GM06990 (cell line): ENCODE measurements around the gene SLC25A44.

ENCODE experiments used
- DNase-seq: peaks from one replicate; pipeline ENCODE4 v3.0.0-alpha.2; 2011; ENCODE audit not compliant: insufficient read length; ENCODE audit errors: extremely low read depth
- H3K27me3 ChIP-seq: replicated peaks from 2 replicates; pipeline ENCODE4 v1.6.0; 2011; ENCODE audit warnings: low read length; ENCODE audit not compliant: control insufficient read depth, insufficient read depth
- H3K36me3 ChIP-seq: 2 replicates; pipeline ENCODE4 v1.5.1; 2011; ENCODE audit warnings: low read length; ENCODE audit not compliant: control insufficient read depth, insufficient read depth
- H3K4me3 ChIP-seq: replicated peaks from 2 replicates; pipeline ENCODE4 v1.5.1; 2011; ENCODE audit warnings: low read depth, mild to moderate bottlenecking, control low read depth, low read length
- TF ChIP-seq, protein P1 (sequence below): IDR thresholded peaks from 2 replicates; pipeline ENCODE4 v1.5.1; 2011; ENCODE audit warnings: low read length, control low read depth, mild to moderate bottlenecking, inconsistent platforms; ENCODE audit not compliant: insufficient read depth, poor library complexity, severe bottlenecking

SLC25A44 gene

DNA sequence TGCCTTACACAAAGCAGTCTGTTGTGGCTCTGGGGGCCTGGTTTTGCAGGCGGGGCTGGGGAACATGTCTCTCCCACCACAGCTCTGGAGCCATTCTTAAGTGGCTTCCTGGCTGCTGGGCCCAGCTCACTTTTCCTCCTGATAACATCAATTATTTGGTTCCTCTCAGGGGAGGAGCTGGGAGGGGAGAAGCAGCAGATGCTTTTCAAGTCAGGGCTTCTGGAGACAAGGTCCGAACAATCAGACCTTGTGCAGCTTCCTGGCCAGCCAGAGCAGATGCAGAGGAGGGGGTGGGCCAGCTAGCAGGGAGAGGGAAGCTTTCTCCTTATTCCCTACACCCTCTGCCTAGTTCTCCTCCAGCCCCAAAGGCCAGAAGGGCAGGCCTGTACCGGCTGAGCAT lies 57.6 kb downstream of the SLC25A44 start:
- H3K4me3 ChIP-seq: no peak overlapping the region
- TF ChIP-seq, protein P1, sequence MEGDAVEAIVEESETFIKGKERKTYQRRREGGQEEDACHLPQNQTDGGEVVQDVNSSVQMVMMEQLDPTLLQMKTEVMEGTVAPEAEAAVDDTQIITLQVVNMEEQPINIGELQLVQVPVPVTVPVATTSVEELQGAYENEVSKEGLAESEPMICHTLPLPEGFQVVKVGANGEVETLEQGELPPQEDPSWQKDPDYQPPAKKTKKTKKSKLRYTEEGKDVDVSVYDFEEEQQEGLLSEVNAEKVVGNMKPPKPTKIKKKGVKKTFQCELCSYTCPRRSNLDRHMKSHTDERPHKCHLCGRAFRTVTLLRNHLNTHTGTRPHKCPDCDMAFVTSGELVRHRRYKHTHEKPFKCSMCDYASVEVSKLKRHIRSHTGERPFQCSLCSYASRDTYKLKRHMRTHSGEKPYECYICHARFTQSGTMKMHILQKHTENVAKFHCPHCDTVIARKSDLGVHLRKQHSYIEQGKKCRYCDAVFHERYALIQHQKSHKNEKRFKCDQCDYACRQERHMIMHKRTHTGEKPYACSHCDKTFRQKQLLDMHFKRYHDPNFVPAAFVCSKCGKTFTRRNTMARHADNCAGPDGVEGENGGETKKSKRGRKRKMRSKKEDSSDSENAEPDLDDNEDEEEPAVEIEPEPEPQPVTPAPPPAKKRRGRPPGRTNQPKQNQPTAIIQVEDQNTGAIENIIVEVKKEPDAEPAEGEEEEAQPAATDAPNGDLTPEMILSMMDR: no peak
- DNase-seq: no peak
- no peaks in the 10 kb centered on the region for H3K27me3 ChIP-seq
- H3K36me3 ChIP-seq: peaks cover 43% of the 10 kb centered on the region

DNA sequence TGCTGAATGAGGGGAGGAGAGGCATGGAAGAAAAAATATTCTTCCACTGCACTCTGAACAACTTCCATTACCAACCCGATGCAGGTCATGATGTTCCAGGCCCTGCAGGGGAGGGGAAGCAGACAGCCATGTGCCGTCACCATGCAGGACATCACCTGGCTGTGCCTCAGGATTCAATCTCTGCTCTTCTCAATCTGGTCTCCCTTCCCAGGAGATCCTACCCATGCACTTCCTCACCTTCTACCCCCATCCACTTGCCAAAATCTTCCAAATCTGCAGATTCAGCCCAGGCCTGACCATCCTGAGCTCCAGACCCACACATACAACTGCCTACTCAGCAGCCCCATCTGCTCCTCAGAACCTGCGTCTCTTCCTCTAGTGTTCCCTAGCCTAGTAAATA lies 59.7 kb downstream of the SLC25A44 start:
- Histone ChIP-seq H3K27me3 (no peaks in the 10 kb centered on the region), H3K4me3 (no peak overlapping the region), H3K36me3 (peaks cover 55% of the 10 kb centered on the region)
- DNase-seq: no peak
- TF ChIP-seq, protein P1: no peak

DNA sequence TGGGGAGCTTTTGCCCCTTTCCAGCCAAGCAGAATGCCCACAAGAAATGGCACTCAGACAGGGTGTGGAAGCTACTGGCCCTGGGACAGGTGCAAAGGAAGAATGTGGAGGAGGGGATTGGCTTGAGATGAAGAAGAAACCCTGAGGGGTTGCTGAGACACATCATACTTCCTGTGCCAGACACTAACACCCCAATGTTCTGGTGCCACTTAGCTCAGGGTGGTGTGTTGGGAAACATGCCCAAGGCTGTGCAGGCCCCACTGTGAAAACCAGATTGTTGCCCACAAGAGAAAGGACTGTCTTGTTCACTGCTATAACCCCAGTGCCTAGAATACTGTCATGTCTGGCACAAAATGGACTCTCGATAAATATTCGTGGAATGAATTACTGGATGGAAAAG lies 63.8 kb downstream of the SLC25A44 start:
- peaks cover 50% of the 10 kb centered on the region for H3K36me3 ChIP-seq
- no peak overlapping the region for H3K4me3 ChIP-seq
- DNase-seq: no peak
- TF ChIP-seq, protein P1: no peak
- H3K27me3 ChIP-seq: no peaks in the 10 kb centered on the region

DNA sequence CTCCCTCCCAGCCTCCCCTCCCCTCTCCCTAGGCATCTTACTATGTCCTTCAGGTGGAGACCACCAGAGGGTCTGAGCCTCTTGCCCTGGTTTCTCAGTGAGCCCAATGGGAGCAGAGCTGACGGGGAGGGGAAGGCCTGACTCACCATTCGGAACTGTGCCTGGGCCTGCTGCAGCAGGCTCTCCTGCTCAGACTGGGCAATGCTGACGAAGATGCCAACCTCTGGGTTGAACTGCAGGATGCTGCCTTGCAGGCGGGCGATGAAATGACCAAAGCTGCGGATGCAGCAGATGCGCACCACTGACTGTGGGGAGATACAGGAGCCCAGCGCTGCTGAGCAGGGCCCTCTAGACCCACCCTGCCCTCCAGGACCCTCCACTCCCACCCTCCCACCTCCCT lies 65.0 kb downstream of the SLC25A44 start:
- H3K36me3 ChIP-seq: peaks cover 49% of the 10 kb centered on the region
- DNase-seq: no peak

DNA sequence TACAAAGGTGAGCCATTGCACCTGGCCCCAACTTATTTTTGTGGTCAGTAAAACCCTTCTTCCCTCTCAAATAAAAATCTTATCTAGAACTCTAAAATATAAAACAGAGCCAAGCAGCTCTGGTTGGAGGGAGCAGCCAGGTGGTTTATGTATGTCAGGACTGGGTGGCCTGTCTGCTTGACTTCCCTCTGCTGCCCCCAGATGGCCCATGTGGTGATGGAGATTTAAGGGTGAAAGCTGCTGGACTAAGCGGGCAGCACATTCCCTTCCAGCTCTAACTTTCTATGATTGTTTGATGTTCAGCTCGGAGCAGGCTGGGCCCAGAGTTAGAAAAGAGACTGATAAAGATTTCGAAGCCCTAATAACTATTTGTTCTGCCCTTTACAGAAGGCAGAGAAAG lies 65.9 kb downstream of the SLC25A44 start:
- H3K36me3 ChIP-seq: peaks cover 47% of the 10 kb centered on the region
- TF ChIP-seq, protein P1: peak; percentile 11
- DNase-seq: no peak
- no peaks in the 10 kb centered on the region for H3K27me3 ChIP-seq
- H3K4me3 ChIP-seq: no peak overlapping the region

More for the DNA sequence above, 65.0 kb downstream of the SLC25A44 start:
- no peaks in the 10 kb centered on the region for H3K27me3 ChIP-seq
- TF ChIP-seq, protein P1: no peak
- no peak overlapping the region for H3K4me3 ChIP-seq

DNA sequence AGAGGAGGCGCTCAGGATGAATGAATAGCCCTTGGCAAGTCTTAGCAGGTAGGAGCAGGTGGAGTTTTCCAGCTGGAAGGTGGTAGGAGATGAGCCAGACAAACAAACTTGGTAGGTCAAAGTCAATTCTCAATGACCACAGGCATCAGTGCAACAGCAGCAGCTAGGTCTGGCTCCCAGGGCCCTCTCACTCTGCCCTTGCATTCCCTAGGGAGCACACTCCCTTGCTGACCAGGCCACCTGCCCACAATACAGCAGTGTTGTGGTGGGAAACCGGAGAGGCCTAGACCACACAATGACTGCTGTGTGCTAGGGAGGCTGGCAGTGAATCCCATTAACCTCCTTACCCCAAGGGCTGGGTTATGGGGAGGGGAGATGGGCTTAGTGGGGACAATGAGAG lies 67.0 kb downstream of the SLC25A44 start:
- DNase-seq: no peak
- TF ChIP-seq, protein P1: no peak
- peaks cover 53% of the 10 kb centered on the region for H3K36me3 ChIP-seq
- no peaks in the 10 kb centered on the region for H3K27me3 ChIP-seq
- no peak overlapping the region for H3K4me3 ChIP-seq
